Calu3 (cell line): ENCODE measurements around the gene CRYBG1. TPM values are rescaled to one million over a fixed set of nuclear protein-coding genes. Genes with fewer than 3 reads are reported as not detected.

Experiments
- BruUV-seq: library from RNA; stranded (reverse); fragments of 400-500 nt; replicated peaks from 2 replicates; lab custom pipeline; 2021; lab: Mats Ljungman, UMichigan
- CTCF ChIA-PET: fragments of 300-600 bp; sonication (Branson Sonifier 250); formaldehyde crosslinking; loops from one replicate; lab custom pipeline; 2022; ENCODE audit warnings: antibody characterized with exemption; lab: Charles Lee
- DNase-seq: peaks from one replicate; pipeline ENCODE4 v3.0.0; 2022
- H3K27ac Mint-ChIP-seq: one replicate; pipeline ENCODE4 v1.8.0; 2022; ENCODE audit warnings: mixed read lengths; ENCODE audit not compliant: unreplicated experiment
- H3K27me3 Mint-ChIP-seq: one replicate; pipeline ENCODE4 v1.8.0; 2022; ENCODE audit warnings: mixed read lengths; ENCODE audit not compliant: unreplicated experiment
- H3K36me3 Mint-ChIP-seq: one replicate; pipeline ENCODE4 v1.8.0; 2022; ENCODE audit warnings: mild to moderate bottlenecking, moderate library complexity, mixed read lengths; ENCODE audit not compliant: insufficient read depth, unreplicated experiment
- H3K4me1 Mint-ChIP-seq: one replicate; pipeline ENCODE4 v1.8.0; 2022; ENCODE audit warnings: mild to moderate bottlenecking, low read depth, mixed read lengths; ENCODE audit not compliant: unreplicated experiment
- H3K4me3 Mint-ChIP-seq: one replicate; pipeline ENCODE4 v1.8.0; 2022; ENCODE audit warnings: mild to moderate bottlenecking, low read depth, moderate library complexity, mixed read lengths; ENCODE audit not compliant: unreplicated experiment
- H3K9me3 Mint-ChIP-seq: one replicate; pipeline ENCODE4 v1.8.0; 2022; ENCODE audit warnings: low read depth, mixed read lengths; ENCODE audit not compliant: unreplicated experiment
- intact Hi-C: fragments of 100-400 bp; cut with micrococcal nuclease; formaldehyde crosslinking; loops from one replicate; pipeline ENCODE4 v1.10.0; 2022; ENCODE audit not compliant: unreplicated experiment
- total RNA-seq: library from RNA; stranded (reverse); gene quantifications from 2 replicates; pipeline ENCODE4 v1.2.3, GENCODE V29; 2022
- TF ChIP-seq, protein P1 (sequence below): fragments of 200-600 bp; IDR thresholded peaks from one replicate; pipeline ENCODE4 v1.8.0; 2022; ENCODE audit warnings: antibody characterized with exemption; ENCODE audit not compliant: unreplicated experiment

Gene CRYBG1
- total RNA-seq, 1 experiment from 2014 or later, result 40.7 TPM

- no peak for DNase-seq
- no peak overlapping the region for H3K4me3 Mint-ChIP-seq
- H3K36me3 Mint-ChIP-seq, result peaks cover 43% of the 10 kb centered on the region
- no TSS peak for BruUV-seq
- H3K4me1 Mint-ChIP-seq, result peaks cover 34% of the 10 kb centered on the region
- TF ChIP-seq, protein P1, sequence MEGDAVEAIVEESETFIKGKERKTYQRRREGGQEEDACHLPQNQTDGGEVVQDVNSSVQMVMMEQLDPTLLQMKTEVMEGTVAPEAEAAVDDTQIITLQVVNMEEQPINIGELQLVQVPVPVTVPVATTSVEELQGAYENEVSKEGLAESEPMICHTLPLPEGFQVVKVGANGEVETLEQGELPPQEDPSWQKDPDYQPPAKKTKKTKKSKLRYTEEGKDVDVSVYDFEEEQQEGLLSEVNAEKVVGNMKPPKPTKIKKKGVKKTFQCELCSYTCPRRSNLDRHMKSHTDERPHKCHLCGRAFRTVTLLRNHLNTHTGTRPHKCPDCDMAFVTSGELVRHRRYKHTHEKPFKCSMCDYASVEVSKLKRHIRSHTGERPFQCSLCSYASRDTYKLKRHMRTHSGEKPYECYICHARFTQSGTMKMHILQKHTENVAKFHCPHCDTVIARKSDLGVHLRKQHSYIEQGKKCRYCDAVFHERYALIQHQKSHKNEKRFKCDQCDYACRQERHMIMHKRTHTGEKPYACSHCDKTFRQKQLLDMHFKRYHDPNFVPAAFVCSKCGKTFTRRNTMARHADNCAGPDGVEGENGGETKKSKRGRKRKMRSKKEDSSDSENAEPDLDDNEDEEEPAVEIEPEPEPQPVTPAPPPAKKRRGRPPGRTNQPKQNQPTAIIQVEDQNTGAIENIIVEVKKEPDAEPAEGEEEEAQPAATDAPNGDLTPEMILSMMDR, result no peak
- no peaks in the 10 kb centered on the region for H3K9me3 Mint-ChIP-seq
- intact Hi-C loops, result no loop called here
- CTCF ChIA-PET, result no interaction called here
- H3K27ac Mint-ChIP-seq, result no peak overlapping the region
- no peaks in the 10 kb centered on the region for H3K27me3 Mint-ChIP-seq
Measured at GRCh38 chr6:106549521-106549920, 189.0 kb downstream of the CRYBG1 start.

DNA sequence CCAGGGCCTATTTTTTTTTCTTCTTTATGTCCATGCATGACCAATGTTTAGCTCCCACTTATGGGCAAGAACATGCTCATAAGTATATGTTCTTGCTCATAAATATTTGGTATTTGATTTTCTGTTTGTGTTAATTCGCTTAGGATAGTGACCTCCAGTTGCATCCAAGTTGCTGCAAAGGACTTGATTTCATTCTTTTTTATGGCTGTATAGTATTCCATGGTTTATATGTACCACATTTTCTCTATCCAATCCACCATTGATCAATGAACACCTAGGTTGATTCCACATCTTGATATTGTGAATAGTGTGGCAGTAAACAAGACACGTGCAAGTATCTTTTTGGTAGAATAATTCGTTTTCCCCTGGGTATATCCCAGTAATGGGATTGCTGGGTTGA lies 190.6 kb downstream of the CRYBG1 start:
- DNase-seq, result no peak
- intact Hi-C loops, result no loop called here
- peaks cover 37% of the 10 kb centered on the region for H3K4me1 Mint-ChIP-seq
- H3K27me3 Mint-ChIP-seq, result no peaks in the 10 kb centered on the region
- peaks cover 53% of the 10 kb centered on the region for H3K36me3 Mint-ChIP-seq
- no peak overlapping the region for H3K4me3 Mint-ChIP-seq
- H3K9me3 Mint-ChIP-seq, result no peaks in the 10 kb centered on the region
- TF ChIP-seq, protein P1, result no peak
- no TSS peak for BruUV-seq
- CTCF ChIA-PET, result no interaction called here
- H3K27ac Mint-ChIP-seq, result no peak overlapping the region

DNA sequence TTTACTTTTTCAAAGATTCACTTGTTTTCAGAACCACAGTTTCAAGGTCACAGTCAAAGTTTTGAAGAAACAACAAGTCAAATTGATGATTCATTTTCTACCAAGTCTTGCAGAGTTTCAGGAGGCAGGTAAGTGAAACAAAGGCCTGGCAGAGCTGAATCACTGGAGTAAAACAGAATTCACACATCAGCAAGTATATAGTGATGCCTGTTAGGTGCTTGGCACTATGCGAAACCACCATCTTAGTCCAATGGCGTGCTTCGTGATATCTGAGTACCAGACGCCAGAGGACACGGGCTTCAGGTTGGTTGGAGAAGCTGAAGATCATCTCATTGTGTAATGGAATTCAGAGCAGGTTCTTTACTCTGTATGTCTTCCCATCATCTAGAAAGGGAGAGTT lies 192.9 kb downstream of the CRYBG1 start:
- TF ChIP-seq, protein P1, result no peak
- H3K27ac Mint-ChIP-seq, result no peak overlapping the region
- H3K4me1 Mint-ChIP-seq, result peaks cover 14% of the 10 kb centered on the region
- CTCF ChIA-PET, result no interaction called here
- no TSS peak for BruUV-seq
- H3K36me3 Mint-ChIP-seq, result peaks cover 64% of the 10 kb centered on the region
- H3K4me3 Mint-ChIP-seq, result no peak overlapping the region
- intact Hi-C loops, result no loop called here
- no peak for DNase-seq
- no peaks in the 10 kb centered on the region for H3K9me3 Mint-ChIP-seq
- no peaks in the 10 kb centered on the region for H3K27me3 Mint-ChIP-seq

DNA sequence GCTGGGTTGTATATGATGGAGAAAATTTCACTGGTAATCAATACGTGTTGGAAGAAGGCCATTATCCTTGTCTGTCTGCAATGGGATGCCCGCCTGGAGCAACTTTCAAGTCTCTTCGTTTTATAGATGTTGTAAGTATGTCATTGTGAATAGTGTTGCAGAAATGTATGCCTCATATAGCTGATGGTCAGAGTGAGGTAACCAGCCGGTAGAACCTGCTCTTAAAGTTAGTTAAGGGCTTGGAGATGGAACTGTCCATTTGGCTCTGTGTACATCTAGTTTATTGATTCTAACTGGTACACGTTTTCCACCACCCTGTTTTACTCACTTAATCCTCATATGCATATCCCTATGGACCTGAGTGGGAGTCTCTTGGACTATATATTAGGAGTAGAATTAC lies 195.2 kb downstream of the CRYBG1 start:
- CTCF ChIA-PET, result no interaction called here
- no peaks in the 10 kb centered on the region for H3K9me3 Mint-ChIP-seq
- H3K27ac Mint-ChIP-seq, result no peak overlapping the region
- peaks cover 10% of the 10 kb centered on the region for H3K4me1 Mint-ChIP-seq
- BruUV-seq, result no TSS peak
- intact Hi-C loops, result loop anchor here (2.0 kb wide), 1 partner anchor 109 kb away; no protein-coding TSS in a partner anchor
- H3K36me3 Mint-ChIP-seq, result peaks cover 57% of the 10 kb centered on the region
- TF ChIP-seq, protein P1, result no peak
- no peak overlapping the region for H3K4me3 Mint-ChIP-seq
- H3K27me3 Mint-ChIP-seq, result no peaks in the 10 kb centered on the region
- no peak for DNase-seq
